Panc1 (cell line): ENCODE data around the gene ZNF253.

Source experiments
- POLR2AphosphoS5 ChIP-seq: IDR thresholded peaks from 2 replicates; pipeline ENCODE4 v1.6.1; 2012; ENCODE audit warnings: mild to moderate bottlenecking, low read depth, low read length, moderate library complexity
- TF ChIP-seq, protein P1 (sequence below): fragments of 450-650 bp; IDR thresholded peaks from 2 replicates; pipeline ENCODE4 v1.5.1; 2017; ENCODE audit warnings: mild to moderate bottlenecking

DNA sequence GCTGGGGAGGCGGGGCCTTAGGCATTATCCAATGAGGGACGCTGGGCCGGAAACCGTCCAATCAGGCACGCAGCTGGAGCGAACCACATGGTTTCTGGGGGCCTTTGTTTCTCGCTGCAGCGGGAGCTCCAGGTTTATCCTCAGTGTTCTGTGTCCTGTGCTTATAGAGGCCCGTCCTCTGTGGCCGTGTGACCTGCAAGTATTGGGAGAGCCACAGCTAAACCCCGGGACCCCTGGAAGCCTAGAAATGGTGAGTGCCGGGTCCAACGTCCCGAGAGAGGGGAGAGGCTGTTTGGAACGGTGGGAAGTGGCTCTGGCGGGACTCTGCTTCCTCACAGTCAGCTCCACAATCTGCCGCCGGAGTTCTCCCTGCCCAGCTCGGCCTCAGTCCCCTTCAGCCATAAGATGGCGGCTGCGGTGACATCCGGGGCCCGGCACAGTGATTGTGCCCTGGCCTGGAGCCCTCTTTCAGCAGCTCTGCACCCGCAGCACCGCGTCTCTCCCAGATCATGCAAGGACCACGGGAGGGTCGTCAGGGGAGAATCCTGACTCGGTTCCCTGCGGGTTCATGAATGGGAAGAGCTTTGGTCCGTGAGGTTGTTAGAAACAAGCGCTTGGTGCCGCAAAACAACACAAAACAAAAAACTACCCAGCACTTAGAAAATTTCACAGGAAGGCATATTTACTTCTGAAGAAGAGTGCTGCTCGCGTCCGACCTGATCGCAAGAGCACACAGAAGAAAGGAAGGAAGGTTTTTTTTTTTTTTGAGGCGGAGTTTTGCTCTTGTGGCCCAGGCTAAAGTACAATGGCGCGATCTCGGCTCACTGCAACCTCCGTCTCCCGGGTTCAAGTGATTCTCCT, at the start of gene ZNF253:
- TF ChIP-seq, protein P1, sequence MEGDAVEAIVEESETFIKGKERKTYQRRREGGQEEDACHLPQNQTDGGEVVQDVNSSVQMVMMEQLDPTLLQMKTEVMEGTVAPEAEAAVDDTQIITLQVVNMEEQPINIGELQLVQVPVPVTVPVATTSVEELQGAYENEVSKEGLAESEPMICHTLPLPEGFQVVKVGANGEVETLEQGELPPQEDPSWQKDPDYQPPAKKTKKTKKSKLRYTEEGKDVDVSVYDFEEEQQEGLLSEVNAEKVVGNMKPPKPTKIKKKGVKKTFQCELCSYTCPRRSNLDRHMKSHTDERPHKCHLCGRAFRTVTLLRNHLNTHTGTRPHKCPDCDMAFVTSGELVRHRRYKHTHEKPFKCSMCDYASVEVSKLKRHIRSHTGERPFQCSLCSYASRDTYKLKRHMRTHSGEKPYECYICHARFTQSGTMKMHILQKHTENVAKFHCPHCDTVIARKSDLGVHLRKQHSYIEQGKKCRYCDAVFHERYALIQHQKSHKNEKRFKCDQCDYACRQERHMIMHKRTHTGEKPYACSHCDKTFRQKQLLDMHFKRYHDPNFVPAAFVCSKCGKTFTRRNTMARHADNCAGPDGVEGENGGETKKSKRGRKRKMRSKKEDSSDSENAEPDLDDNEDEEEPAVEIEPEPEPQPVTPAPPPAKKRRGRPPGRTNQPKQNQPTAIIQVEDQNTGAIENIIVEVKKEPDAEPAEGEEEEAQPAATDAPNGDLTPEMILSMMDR, result no peak
- TF ChIP-seq POLR2AphosphoS5, result peak; percentile 95
